CD4-positive, alpha-beta T cell (primary cell): ENCODE measurements around the gene ATP6AP2. TPM values are rescaled to one million over a fixed set of nuclear protein-coding genes. Genes with fewer than 3 reads are reported as not detected.

ENCODE experiments used
- ATAC-seq: fragments of 200-7000 bp; cut with Tn5 transposase; one replicate; pipeline ENCODE4 v1.10.0; 2022; ENCODE audit warnings: mild to moderate bottlenecking; ENCODE audit not compliant: poor library complexity
- CTCF ChIA-PET: fragments of 350-600 bp; sonication (Branson Sonifier 250); formaldehyde crosslinking; loops from one replicate; lab custom pipeline; 2021; ENCODE audit warnings: antibody characterized with exemption, inconsistent platforms; lab: Charles Lee
- POLR2A ChIA-PET: fragments of 350-600 bp; sonication (Branson Sonifier 250); formaldehyde crosslinking; loops from one replicate; lab custom pipeline; 2021; ENCODE audit warnings: antibody characterized with exemption, inconsistent platforms; lab: Charles Lee
- DNase-seq, 14 experiments: peaks; one replicate each; pipeline ENCODE4 v3.0.0-alpha.2; 2013 to 2020; ENCODE audit warnings: mixed read lengths in 2 of 14
- H3K27ac ChIP-seq, 2 donors: one replicate each; pipeline versions ENCODE4 v1.5.1 to v1.7.0; 2013; ENCODE audit warnings: low read length in 2 of 2, low read depth in 1 of 2, mild to moderate bottlenecking in 1 of 2
- H3K27me3 ChIP-seq, 2 experiments: 1 replicate in 1 of 2; 2 replicates in 1 of 2; pipeline versions ENCODE4 v1.6.1 to v1.7.0; 2013; ENCODE audit warnings: low read length in 2 of 2, control low read depth in 1 of 2, mild to moderate bottlenecking in 1 of 2, moderate library complexity in 1 of 2; ENCODE audit not compliant: insufficient read depth in 2 of 2, control insufficient read depth in 1 of 2
- H3K36me3 ChIP-seq: one replicate; pipeline ENCODE4 v1.6.1; 2013; ENCODE audit warnings: low read length, control low read depth; ENCODE audit not compliant: insufficient read depth
- H3K4me1 ChIP-seq: one replicate; pipeline ENCODE4 v1.6.1; 2013; ENCODE audit warnings: low read length, control low read depth; ENCODE audit not compliant: insufficient read depth
- H3K4me3 ChIP-seq: one replicate; pipeline ENCODE4 v1.5.1; 2013; ENCODE audit warnings: mild to moderate bottlenecking, low read length, moderate library complexity
- H3K9me3 ChIP-seq, 2 experiments: 1 replicate in 1 of 2; 2 replicates in 1 of 2; pipeline versions ENCODE4 v1.6.1 to v1.7.0; 2013; ENCODE audit warnings: low read length in 2 of 2, mild to moderate bottlenecking in 2 of 2, control low read depth in 1 of 2, moderate library complexity in 1 of 2; ENCODE audit not compliant: control insufficient read depth in 1 of 2, insufficient read depth in 1 of 2
- H3K27ac Mint-ChIP-seq: one replicate; pipeline ENCODE4 v1.8.0; 2020; ENCODE audit warnings: mixed read lengths
- H3K27me3 Mint-ChIP-seq: one replicate; pipeline ENCODE4 v1.8.0; 2021; ENCODE audit warnings: mixed read lengths
- H3K36me3 Mint-ChIP-seq: one replicate; pipeline ENCODE4 v1.8.0; 2021; ENCODE audit warnings: low read depth, mixed read lengths
- H3K4me1 Mint-ChIP-seq: one replicate; pipeline ENCODE4 v1.8.0; 2021; ENCODE audit warnings: low read depth, mixed read lengths
- H3K4me3 Mint-ChIP-seq: one replicate; pipeline ENCODE4 v1.8.0; 2020; ENCODE audit warnings: mild to moderate bottlenecking, mixed read lengths
- H3K9me3 Mint-ChIP-seq: one replicate; pipeline ENCODE4 v1.8.0; 2020; ENCODE audit warnings: mixed read lengths
- intact Hi-C, 2 experiments: fragments of 100-400 bp; cut with DNase I in 1 of 2; cut with micrococcal nuclease in 1 of 2; formaldehyde crosslinking; loops; one replicate each; pipeline versions ENCODE4 v1.15.1 to v1.9.0; 2023 to 2025; cut with DNase I, micrococcal nuclease
- total RNA-seq, 174 experiments: library from RNA in 2 of 174; stranded (reverse) in 2 of 174; gene quantifications; one replicate each; pipeline ENCODE4 v1.2.3 and lab custom pipeline; 2021 to 2026
- TF ChIP-seq, protein P1 (sequence below): fragments of 200-600 bp; IDR thresholded peaks from one replicate; pipeline ENCODE4 v1.8.0; 2022; ENCODE audit warnings: antibody characterized with exemption, mild to moderate bottlenecking

Gene ATP6AP2
- total RNA-seq, 2 experiments from 2014 or later: 73.8 to 78.7 TPM

DNA sequence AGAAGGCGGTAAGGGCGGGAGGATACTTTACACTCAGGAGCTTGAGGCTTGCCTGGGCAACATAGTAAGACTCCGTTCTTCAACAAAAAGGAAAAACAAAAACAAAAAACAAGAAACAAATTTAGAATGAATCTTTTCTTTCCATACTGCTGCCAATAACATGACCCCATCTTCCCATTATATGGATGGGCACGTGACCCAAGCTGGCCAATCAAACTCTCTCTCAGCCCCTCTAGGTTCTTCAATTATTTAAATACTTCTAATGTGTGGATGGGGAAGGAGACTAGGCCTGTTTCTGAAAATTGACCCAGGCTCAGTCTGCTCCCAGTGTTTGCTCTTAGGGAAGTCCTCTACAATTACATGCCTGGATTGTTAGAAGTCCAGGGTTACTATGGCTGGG lies 22.2 kb upstream of the ATP6AP2 start:
- ChIA-PET POLR2A (no interaction called here), CTCF (no interaction called here)
- H3K4me3 Mint-ChIP-seq: no peak overlapping the region
- no peaks in the 10 kb centered on the region for H3K4me1 Mint-ChIP-seq
- Histone ChIP-seq H3K4me3 (no peak overlapping the region), H3K9me3 (no peaks in the 10 kb centered on the region), H3K27me3 (no peaks in the 10 kb centered on the region), H3K36me3 (no peaks in the 10 kb centered on the region), H3K27ac (no peak overlapping the region), H3K4me1 (no peaks in the 10 kb centered on the region)
- no peaks in the 10 kb centered on the region for H3K27me3 Mint-ChIP-seq
- TF ChIP-seq, protein P1, sequence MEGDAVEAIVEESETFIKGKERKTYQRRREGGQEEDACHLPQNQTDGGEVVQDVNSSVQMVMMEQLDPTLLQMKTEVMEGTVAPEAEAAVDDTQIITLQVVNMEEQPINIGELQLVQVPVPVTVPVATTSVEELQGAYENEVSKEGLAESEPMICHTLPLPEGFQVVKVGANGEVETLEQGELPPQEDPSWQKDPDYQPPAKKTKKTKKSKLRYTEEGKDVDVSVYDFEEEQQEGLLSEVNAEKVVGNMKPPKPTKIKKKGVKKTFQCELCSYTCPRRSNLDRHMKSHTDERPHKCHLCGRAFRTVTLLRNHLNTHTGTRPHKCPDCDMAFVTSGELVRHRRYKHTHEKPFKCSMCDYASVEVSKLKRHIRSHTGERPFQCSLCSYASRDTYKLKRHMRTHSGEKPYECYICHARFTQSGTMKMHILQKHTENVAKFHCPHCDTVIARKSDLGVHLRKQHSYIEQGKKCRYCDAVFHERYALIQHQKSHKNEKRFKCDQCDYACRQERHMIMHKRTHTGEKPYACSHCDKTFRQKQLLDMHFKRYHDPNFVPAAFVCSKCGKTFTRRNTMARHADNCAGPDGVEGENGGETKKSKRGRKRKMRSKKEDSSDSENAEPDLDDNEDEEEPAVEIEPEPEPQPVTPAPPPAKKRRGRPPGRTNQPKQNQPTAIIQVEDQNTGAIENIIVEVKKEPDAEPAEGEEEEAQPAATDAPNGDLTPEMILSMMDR: no peak
- no peaks in the 10 kb centered on the region for H3K36me3 Mint-ChIP-seq
- no peak overlapping the region for H3K27ac Mint-ChIP-seq
- intact Hi-C loops: no loop called here
- no peaks in the 10 kb centered on the region for H3K9me3 Mint-ChIP-seq
- no peak for DNase-seq
- ATAC-seq: no peak

- POLR2A ChIA-PET: interaction anchor here (0.5 kb wide), 1 partner anchor 22 kb away, joined by 3 read pairs; no protein-coding TSS in a partner anchor
- ATAC-seq: no peak
- no peaks in the 10 kb centered on the region for H3K36me3 Mint-ChIP-seq
Observed at GRCh38 chrX:40563784-40564183, 17.0 kb upstream of the ATP6AP2 start.

GRCh38 chrX:40564447-40564846 lies 16.3 kb upstream of the ATP6AP2 start:
- H3K4me1 Mint-ChIP-seq: no peaks in the 10 kb centered on the region
- H3K36me3 ChIP-seq: no peaks in the 10 kb centered on the region
- H3K4me1 ChIP-seq: no peaks in the 10 kb centered on the region
- no peaks in the 10 kb centered on the region for H3K27me3 ChIP-seq
- no peaks in the 10 kb centered on the region for H3K27me3 Mint-ChIP-seq
- H3K36me3 Mint-ChIP-seq: no peaks in the 10 kb centered on the region
- H3K27ac Mint-ChIP-seq: no peak overlapping the region
- H3K27ac ChIP-seq: no peak overlapping the region
- CTCF ChIA-PET: no interaction called here
- TF ChIP-seq, protein P1: no peak
- H3K4me3 ChIP-seq: no peak overlapping the region
- no peaks in the 10 kb centered on the region for H3K9me3 ChIP-seq
- ATAC-seq: no peak
- intact Hi-C loops: no loop called here
- no peak for DNase-seq
- H3K4me3 Mint-ChIP-seq: no peak overlapping the region
- POLR2A ChIA-PET: interaction anchor here (0.5 kb wide), 1 partner anchor 21 kb away, joined by 3 read pairs; no protein-coding TSS in a partner anchor
- no peaks in the 10 kb centered on the region for H3K9me3 Mint-ChIP-seq

More at GRCh38 chrX:40563784-40564183, 17.0 kb upstream of the ATP6AP2 start:
- TF ChIP-seq, protein P1: no peak
- no peaks in the 10 kb centered on the region for H3K27me3 ChIP-seq
- no peak overlapping the region for H3K27ac ChIP-seq
- no peak overlapping the region for H3K4me3 ChIP-seq
- CTCF ChIA-PET: no interaction called here
- no peaks in the 10 kb centered on the region for H3K27me3 Mint-ChIP-seq
- no peak overlapping the region for H3K27ac Mint-ChIP-seq
- no peaks in the 10 kb centered on the region for H3K9me3 ChIP-seq
- H3K4me1 Mint-ChIP-seq: no peaks in the 10 kb centered on the region
- H3K36me3 ChIP-seq: no peaks in the 10 kb centered on the region
- DNase-seq: no peak
- intact Hi-C loops: no loop called here
- H3K9me3 Mint-ChIP-seq: no peaks in the 10 kb centered on the region
- H3K4me3 Mint-ChIP-seq: no peak overlapping the region
- H3K4me1 ChIP-seq: no peaks in the 10 kb centered on the region
